NCI-H524 treated with DMSO at 0.1 percent for 48 hours (cell line): ENCODE measurements around the gene SRSF8.

ENCODE experiments used
- DNase-seq: peaks from one replicate; lab custom pipeline; 2025; lab: John Stamatoyannopoulos, UW

SRSF8 gene

DNA sequence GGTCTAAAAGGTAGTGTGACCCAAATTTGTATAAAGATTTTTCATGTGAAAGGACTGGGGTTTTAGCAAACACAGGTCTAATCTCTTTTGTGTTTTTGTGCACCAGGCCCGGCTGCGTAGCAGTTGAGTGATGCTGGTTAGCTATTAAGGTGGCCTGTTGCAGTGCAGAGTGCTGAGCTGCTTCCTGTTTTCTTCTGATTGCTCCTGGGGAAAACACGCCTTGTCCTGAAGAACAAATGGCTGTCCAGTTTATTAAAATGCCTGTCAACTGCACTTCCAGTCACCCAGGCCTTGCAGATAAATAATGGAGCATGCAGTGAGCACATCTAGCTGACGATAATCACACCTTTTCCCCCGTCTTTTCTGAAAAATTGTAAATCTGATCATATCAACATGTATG lies 1.8 kb downstream of the SRSF8 start:
- DNase-seq: peak; percentile 74

DNA sequence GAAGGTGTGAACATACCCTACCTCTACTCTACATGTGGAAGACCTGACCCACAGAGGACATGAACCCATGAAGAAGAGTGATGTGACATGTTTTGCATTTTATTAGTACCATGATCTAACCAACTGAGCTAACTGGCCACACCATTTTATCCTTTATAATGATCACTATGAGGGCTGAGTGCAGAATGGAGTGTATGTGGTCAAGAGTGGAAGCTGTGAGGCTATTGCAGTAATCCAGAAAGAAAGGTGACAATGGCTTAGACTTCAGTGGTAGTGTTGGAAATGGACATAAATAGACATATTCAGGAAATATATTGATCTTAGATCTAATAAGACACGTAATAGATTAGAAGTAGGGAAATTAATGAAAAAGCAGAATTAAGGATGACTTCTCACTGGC lies 3.8 kb downstream of the SRSF8 start:
- DNase-seq: no peak

DNA sequence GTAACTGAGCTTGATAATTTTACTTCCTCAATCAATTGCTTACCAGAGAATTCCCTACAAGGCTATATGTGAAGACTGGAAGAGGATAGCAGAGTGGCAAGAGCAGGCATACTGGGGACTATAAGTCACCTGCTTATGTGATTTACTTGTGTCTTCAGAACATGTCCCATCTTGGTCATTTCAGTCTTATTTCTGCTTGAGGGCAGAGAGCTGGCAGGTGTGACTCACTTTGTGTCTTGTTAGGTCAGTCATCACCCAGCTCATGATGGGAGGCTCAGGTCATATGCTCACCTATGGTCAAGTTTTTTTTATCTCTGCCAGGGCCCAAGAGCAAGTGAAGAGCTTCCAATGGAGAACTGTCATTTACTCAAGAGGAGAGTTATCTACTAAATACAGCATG lies 6.2 kb downstream of the SRSF8 start:
- no peak for DNase-seq

DNA sequence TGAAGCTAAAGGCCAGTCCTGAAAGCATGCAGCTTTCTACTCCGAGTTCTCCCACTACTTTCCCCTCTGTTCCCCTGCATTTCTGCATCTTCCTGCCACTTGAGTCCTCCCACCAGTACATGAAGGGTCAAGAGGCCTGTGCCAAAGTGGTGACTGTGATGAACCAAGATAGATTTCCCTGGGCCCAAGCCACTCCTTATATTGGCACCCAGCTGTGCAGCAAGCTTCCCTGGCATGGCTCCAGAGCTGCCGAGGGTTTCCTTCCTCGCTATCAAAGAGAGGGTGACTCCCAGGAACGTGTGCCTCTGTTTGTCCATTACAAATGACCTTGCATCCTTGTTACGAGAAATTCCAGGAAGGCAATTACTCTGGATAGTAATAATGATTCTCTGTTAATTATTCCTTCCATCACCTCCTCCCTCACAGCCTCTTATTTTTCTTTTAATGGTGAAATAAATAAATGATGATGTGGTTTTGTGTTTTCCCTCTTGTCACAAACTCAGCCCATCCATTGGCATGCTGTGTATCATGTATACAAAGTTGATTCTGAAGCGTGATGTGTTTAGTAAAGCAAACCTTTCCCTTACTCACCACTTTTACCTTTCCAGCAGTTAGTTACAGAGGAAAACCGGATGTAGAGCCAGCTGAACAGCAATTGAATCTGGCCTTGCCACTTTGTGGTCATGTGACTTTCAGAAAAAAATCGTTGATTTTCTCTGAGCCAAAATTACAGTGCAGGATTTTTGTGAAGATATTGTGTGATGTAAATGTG lies 8.3 kb downstream of the SRSF8 start:
- no peak for DNase-seq

DNA sequence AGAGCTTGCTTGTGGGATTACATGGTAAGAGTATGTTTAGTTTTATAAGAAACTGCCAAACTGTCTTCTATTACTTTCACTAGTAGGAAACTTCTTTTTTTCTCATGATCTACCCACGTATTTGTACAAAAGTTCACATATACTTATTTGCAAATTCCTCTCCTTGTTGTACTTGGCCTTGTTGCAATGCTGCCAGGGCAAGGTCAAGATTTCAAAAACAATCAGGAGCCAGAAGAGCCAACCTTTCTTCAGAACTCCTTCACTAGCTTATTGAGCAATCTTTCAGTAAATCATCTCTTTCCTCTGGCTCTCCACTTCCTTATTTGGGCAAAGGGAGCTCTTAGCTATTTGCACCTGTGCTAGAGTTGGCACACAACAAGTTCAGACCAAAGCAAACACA lies 9.7 kb downstream of the SRSF8 start:
- DNase-seq: no peak

DNA sequence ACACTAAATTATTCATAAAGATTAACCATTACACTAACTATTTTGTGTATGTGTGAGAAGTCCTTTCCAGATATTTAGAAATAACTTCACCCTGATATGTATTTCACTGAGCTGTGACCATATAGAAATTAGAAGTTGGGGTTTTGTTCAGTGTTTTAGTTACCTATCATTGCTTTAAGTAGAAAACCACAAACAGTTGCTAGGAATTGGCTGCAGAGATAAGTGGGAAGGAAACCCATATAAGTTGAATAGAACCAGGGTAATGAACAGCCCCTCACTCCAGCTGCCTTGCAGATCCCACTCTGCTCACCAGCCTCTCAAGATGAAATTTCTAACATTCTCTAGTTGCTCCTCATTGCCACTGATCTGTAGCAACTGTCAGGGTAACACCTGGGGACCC lies 10.3 kb downstream of the SRSF8 start:
- DNase-seq: peak; percentile 76

DNA sequence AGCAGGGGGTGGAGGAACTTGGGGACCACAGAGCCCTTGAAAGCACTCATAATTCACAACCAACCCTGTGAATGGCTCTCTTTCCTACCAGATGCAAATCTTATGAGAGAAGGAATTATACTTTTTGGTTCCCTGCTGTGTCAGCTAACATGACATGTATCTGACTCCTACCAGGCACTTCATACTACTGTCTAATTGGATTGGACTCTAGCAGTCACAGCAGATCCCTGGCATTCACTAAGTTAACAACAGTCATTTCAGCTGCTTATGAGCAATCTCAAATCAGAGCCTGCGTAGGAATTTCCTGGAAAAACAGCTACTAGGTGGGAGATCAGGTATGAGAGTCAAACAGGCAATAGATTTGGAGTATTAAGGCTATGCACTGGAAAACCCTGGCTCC lies 11.8 kb downstream of the SRSF8 start:
- no peak for DNase-seq

DNA sequence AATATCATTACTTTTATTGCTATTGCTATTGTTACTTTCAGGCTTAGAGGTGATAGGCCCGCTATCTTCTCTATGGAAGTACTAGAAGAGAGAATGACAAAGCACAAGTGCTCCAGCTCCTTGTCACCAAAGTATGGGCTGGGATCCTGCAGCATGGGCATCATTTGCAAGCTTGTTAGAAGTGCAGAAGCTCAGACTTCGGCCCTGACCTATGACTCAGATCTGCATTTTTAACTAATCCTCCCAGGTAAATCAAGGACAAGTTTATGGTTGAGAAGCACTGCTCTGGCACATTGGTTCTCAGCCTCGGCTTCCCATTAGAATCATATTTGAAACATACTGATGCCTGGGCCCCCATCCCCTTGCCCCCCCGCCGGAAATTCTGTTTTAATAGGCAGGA lies 14.3 kb downstream of the SRSF8 start:
- DNase-seq: no peak

DNA sequence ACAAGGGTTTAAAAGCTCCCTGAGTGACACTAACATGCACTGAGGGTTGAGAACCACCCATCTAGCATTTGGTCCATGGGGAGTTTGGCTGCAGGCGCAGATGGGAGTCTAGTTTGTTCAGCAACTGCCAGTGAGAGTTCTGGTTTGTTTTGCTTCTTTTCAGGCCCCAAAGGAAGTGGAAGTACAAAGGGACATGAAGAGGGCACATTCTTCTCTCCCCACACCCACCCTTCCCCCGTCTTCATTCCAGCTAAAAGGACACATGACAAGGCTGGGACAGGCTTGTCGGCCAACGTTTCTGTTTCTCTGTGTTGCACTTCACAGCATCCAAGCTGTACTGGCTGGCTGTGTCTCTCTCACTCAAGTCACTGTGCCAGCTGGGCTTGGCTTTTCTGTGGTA lies 14.7 kb downstream of the SRSF8 start:
- no peak for DNase-seq

DNA sequence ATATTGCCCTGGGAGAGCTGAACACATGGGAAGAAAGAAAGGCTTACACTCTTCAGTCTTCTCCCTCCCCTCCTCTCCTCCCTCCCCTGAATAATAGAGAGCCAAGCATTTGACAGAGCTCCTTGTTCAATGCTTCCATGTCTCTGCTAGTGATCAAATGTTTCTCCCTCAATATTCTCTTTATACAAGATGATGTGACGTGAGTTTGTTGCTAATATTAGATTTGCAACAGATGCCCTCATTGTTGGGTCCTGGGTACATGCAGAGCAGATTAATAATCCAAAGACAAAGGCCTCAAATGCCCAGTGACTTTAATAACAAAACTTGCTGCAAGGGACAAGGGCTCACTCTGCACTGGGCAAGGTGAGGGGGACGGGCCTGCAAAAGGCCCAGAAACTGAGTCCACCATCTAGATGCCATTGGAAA lies 15.9 kb downstream of the SRSF8 start:
- DNase-seq: no peak

DNA sequence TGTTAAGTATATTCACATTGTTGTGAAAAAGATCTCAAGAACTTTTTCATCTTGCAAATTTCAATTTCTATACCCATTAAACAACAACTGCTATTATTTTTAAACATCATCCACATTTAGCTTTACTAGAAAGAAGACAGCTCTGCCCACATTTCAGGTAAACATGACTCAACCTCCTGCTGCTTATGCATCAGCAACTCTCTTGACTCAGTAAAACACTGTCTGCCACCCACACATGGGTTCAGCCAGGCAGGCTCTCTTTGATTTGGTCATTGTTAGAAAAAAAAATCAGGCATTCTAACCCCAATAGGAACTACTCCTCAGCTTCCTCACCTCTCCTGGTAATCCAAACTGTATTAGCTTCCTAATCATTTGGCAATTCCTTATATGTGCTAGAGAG lies 17.8 kb downstream of the SRSF8 start:
- no peak for DNase-seq

DNA sequence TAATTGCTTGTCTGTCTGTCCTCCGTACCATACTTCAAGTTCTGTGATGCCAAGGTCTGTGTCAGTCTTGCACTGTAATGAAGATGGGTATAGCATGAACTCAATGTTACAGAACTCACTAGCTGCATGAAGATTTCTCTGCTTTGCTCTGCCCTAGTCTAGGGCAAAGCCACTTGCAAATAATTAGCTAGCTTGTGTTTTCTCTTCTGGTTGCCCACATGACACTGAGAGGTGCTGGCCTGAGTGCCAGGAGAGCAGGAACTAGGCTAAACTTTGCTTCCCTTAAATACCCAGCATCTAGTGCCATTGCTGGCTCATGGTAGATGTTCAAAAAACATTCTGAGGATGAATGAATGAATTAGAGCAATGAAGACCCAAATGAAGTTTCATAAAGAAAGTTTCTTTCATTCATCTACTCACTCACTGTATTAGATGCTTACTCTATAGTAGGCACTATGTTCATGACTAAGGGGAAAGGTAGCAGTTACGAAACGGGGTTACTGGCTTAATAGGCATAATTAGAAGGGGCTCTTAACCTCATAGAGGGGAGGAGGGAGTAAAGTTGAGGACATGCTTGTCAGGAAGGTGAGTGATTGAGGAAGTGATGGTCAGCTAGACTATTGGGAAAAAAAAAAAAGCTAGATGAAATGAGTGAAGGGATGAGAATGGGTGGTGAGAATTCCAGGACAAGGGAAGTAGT lies 18.5 kb downstream of the SRSF8 start:
- DNase-seq: no peak

DNA sequence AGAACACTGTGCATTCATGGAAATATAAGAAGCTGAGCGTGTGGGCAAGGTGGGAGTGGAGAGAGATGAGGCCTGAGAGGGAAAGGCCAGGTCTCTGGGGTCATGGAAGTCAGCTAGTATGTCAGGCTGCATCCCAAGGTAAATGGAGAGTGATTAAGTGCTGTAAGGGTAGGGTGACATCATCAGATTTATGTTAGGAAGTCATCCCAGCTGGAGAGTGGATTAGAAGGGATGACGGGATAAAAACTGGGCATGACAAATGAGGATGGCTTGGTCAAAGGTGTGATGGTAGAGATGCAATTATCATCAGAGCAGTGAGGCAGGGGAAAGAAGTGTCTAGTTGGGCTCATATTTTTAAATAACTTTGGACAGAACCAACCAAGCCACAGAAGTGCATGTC lies 19.4 kb downstream of the SRSF8 start:
- DNase-seq: no peak

DNA sequence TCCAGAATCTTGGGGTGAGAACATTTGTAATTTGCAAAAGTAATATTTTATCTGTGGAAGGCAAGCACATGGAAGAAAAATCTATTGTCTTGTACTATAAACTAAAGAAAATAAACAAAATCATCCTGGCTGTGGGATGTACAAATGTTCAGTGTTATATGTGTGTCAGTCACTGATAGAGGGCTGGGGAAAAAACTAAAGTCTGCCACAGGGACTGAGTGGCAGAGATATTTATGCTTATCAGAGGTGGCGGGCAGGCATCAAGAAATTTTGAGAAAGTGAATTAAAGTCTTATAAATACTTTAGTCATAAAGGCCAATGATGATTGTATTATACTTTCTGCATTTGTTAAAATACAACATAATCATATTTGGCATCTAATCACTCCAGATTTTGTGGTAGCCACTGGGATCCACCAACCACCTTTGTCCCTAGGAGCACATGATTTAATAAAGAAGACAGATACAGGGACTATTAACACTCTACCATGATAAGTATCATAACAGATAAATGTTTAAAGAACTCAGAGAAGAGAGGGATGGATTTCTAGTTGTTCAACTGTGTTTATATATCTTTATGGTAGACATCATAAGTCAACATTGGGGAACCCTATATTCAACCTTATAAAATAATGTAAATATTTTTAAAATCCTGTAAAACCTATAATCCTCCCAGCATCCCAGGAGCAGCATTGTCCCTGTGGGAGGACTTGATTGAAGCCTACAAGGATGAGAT lies 20.3 kb downstream of the SRSF8 start:
- DNase-seq: no peak

DNA sequence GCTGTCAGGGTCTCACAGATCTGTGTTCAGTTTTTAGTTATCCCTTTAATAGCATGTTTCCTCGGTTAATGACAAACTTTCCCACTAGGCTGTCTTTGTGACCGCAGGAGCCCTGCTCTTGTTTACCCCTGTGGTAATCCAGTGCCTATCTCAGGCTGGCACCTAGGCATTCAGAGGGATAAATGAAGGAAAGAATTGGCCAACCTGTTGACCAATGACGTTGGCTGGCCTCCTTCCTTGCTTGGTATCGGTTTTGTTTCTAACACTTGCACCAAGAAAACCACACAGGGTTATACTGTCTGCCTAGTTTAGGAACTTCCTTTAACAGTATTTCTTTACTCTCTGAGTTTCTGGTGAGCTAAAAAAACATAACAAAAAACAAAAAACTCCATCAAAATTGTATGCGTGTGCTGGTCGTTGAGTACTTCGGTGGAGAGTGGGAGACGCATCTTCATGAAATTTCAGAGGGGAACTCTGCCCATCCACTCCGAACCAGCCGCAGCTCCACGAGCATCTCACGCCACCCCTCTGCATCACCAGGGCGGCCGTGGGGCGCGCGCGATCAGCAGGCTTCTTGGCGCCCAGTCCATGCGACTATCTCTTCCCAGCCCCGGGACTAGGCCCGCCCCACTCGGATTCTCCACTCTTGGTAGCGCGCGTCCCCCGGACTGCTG lies 22.4 kb downstream of the SRSF8 start:
- no peak for DNase-seq

DNA sequence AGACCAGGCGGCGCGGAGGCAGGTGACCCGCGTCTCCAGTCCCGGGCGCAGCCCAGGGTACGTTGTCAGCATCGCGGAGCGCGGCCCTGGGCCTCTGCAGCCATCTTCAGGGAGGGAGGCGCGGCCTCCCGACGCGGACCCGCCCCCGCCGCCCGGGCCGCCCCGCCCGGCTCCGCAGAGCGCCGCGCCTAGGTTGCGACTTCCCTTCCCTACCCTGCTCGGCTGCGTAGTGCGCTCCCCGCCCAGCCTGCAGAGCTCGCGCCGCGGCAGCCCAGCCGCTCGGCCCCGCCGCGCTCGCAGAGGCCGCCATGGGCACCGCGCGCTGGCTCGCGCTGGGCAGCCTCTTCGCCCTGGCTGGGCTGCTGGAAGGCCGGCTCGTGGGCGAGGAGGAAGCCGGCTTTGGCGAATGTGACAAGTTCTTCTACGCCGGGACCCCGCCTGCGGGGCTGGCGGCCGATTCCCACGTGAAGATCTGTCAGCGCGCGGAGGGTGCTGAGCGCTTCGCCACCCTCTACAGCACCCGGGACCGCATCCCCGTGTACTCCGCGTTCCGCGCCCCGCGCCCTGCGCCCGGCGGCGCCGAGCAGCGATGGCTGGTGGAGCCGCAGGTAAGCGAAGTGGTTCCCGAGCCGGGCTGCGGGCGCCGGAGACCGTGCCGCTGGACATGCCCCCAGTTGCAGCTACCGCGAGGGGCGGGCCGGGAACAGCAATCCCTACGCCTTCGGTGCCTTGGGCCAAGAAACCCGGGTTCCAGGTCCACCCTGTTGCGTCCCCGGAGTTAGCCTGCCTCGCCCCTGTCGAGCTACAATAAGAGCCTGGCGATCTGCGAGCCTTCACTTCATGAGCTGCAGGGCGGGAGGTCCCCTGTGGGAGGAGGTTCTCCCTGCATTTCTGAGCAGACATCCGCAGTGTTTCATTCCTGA lies 23.2 kb downstream of the SRSF8 start, which contains the start of gene ENDOD1:
Gene ENDOD1 (plus strand): TSS at position 227 of the 923 bp plus-strand sequence. CDS start 82 bp downstream, at position 309.
- no peak for DNase-seq

DNA sequence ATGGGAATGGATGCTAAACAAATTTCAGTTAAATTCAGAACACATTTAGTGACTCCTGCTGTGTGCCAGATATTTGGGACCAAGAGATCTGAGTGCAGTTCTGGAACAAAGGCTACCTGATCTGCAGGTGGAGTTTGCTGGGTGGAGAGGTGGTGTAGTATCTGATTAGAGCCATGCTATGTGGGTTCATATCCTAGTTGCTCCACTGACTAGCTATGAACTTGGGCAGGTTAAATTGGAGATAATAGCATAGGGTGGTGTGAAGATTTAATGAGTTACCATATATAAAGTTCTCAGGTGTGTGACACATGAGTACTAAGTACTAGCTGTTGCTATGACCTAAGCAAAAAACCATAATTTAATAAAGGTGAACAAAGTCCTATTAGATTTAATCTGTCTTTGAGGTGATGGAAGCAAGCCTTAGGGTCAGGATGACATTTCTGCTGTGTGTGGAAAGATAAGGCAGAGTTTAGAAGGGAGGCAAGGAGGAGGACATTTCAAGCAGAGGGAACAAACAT lies 25.0 kb downstream of the SRSF8 start:
- no peak for DNase-seq

DNA sequence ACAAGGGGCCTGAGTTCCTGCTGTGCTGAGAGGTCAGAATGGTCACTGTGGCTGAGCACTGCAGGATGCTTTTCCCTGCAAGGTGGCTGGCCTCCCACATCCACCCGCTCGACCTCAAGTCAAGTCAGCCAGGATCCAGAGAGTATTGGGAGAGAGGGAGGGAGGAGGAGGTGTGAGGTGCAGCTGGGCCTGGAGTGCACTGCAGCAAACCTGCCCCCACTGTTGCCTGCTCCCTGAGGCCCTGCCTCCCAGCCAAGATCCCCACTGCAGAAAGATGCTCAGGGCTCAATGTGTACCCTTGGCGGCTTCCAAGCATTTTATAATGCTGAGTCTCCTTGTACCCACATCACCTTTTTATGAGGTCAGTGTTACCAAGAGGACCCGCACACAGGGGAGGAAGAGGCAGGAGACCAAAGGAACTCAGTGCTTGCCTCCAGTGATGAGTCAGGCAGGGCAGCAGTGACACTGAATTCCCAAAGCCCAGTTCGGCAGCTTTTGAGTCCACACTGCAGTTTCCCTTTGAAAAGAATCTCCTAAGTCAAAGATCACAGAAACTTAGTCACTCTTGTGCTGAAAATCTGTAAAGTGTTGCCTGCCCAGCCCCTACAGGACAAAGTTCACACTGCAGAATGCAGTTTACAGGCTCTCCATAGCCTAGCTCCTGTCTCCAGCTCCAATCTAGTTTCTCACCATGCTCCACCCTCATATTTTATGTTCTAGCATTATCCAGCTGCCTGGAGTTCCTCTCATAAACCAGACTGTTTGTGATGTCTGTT lies 26.0 kb downstream of the SRSF8 start:
- no peak for DNase-seq

DNA sequence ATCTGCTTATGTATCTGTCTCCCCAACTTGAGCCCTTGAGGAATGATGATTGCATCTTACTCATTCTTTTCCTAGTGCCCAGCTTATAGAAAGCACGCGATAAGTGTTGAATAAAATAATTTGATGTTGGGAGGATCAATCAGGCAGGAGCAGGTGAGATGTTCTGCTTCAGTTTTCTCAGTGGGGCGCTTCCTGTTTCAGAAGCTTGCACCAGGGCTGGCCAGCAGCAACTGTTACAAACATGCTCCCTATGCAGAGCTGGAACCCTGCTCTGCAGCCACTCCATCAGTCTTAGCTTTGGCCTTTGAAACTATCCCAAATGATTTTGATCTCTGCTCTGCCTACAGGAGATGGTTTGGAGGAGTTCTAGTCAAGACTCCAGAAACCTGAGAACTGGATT lies 26.8 kb downstream of the SRSF8 start:
- no peak for DNase-seq
